GM13976 (cell line): ENCODE data around the gene MPDZ.
"Not testable (repeated sequence)": the region's sequence is repeated elsewhere in the genome, so short reads cannot be mapped to it uniquely, and the experiment has no call there.

ENCODE experiments used
- DNase-seq: peaks from one replicate; pipeline ENCODE4 v3.0.0; 2012; ENCODE audit warnings: low spot score
- CTCF ChIP-seq: IDR thresholded peaks from 2 replicates; pipeline ENCODE4 v1.5.1; 2012; ENCODE audit warnings: borderline replicate concordance, mild to moderate bottlenecking; ENCODE audit not compliant: insufficient read depth; ENCODE audit errors: extremely low read depth, missing control alignments, control extremely low read depth
- in situ Hi-C: fragments of 300-500 bp; cut with MboI; formaldehyde crosslinking; loops from one replicate; pipeline ENCODE4 v1.12.0; 2022; ENCODE audit warnings: low sequenced_read_pairs, mixed read lengths, inconsistent platforms; ENCODE audit not compliant: unreplicated experiment

MPDZ gene

DNA sequence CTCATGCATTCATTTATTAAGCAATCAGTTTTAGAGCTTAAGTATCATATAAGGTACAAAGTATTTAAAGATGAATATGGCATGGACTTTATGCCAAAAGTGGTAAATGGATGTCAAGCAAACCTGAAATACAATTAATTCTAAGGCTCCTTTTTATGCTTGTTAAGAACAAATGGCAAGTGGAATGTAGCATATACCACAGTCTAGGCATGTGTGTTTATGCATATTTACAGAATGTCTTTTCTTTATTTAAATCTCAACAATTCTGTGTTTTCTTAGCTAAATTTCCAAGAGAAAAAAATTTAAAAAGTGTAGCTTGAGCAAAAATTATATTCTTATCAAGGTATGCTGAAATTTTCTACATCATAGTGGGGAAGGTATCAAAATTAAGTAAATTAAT lies 39.8 kb downstream of the MPDZ start:
- in situ Hi-C loops, result no loop called here
- no peak for TF ChIP-seq CTCF
- DNase-seq, result no peak

DNA sequence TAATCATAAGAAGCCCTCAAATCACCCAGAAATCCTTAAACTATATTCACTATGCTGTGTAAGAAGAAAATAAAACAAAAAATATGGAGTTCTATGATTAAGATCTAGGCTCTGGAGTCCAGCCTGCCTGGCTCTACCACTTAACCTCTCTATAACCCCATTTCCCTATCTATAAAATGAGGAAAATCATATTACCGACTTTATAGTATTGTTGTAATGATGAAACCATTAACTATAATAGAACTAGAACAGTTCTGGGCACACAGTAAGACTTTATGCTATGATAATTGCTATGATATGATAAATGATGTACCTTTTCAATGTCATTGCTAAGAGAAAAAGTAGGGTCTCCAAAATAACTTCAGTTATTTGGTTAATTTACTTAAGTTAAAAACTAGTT lies 40.3 kb downstream of the MPDZ start:
- TF ChIP-seq CTCF, result no peak
- DNase-seq, result no peak
- in situ Hi-C loops, result no loop called here

GRCh38 chr9:13234932-13235331 lies 44.6 kb downstream of the MPDZ start:
- no peak for DNase-seq
- in situ Hi-C loops, result no loop called here
- no peak for TF ChIP-seq CTCF

- no peak for TF ChIP-seq CTCF
- no peak for DNase-seq
- in situ Hi-C loops, result no loop called here
These were observed 51.1 kb downstream of the MPDZ start for GRCh38 chr9:13228431-13228830.

- DNase-seq, result no peak
- in situ Hi-C loops, result no loop called here
- no peak for TF ChIP-seq CTCF
These were observed 55.1 kb downstream of the MPDZ start for GRCh38 chr9:13224366-13224765.

- DNase-seq, in situ Hi-C loops: not testable (repeated sequence)
These were observed 56.8 kb downstream of the MPDZ start for GRCh38 chr9:13222733-13223132.

GRCh38 chr9:13221741-13222140 lies 57.8 kb downstream of the MPDZ start:
- DNase-seq, result no peak
- no peak for TF ChIP-seq CTCF
- in situ Hi-C loops, result no loop called here
